Activated CD4-positive, CD25-positive, alpha-beta regulatory T cell treated with anti-CD3 and anti-CD28 coated beads, Interleukin-2, amount 50 U/mL, for 16 hours (primary cell): ENCODE data around the gene KANSL3.
"Not testable (repeated sequence)": the region's sequence is repeated elsewhere in the genome, so short reads cannot be mapped to it uniquely, and the experiment has no call there.

Source experiments
- DNase-seq: peaks from one replicate; pipeline ENCODE4 v3.0.0-alpha.2; 2020; ENCODE audit warnings: low read depth, low spot score

The KANSL3 gene

GRCh38 chr2:96558485-96558884, 79.6 kb downstream of the KANSL3 start:
- DNase-seq: no peak

- DNase-seq: no peak
Measured at GRCh38 chr2:96558061-96558460, 80.1 kb downstream of the KANSL3 start.

- DNase-seq: not testable (repeated sequence)
Measured at GRCh38 chr2:96557421-96557820, 80.7 kb downstream of the KANSL3 start.

GRCh38 chr2:96556441-96557330, 81.4 kb downstream of the KANSL3 start:
- DNase-seq: peak; percentile 36

GRCh38 chr2:96555146-96555610, 82.9 kb downstream of the KANSL3 start:
- DNase-seq: no peak

- DNase-seq: peak; percentile 34
Measured at GRCh38 chr2:96554293-96555145, 83.6 kb downstream of the KANSL3 start.

GRCh38 chr2:96553957-96554292, 84.2 kb downstream of the KANSL3 start:
- not testable (repeated sequence) for DNase-seq

- no peak for DNase-seq
Measured at GRCh38 chr2:96553176-96553956, 84.7 kb downstream of the KANSL3 start.

- DNase-seq: no peak
Measured at GRCh38 chr2:96552315-96553175, 85.6 kb downstream of the KANSL3 start.

GRCh38 chr2:96551605-96552314, 86.4 kb downstream of the KANSL3 start:
- no peak for DNase-seq

GRCh38 chr2:96550787-96551604, 87.1 kb downstream of the KANSL3 start:
- DNase-seq: no peak

- no peak for DNase-seq
Measured at GRCh38 chr2:96549967-96550786, 87.9 kb downstream of the KANSL3 start.

GRCh38 chr2:96549466-96549785, 88.7 kb downstream of the KANSL3 start:
- no peak for DNase-seq

GRCh38 chr2:96548558-96549465, 89.3 kb downstream of the KANSL3 start:
- DNase-seq: no peak

GRCh38 chr2:96547731-96548171, 90.4 kb downstream of the KANSL3 start:
- no peak for DNase-seq

GRCh38 chr2:96547203-96547641, 90.9 kb downstream of the KANSL3 start:
- no peak for DNase-seq

GRCh38 chr2:96546797-96547196, 91.3 kb downstream of the KANSL3 start:
- no peak for DNase-seq
